HG02981 (cell line): Measurements from ENCODE around the gene BMP8B.
"Not testable (repeated sequence)": the region's sequence is repeated elsewhere in the genome, so short reads cannot be mapped to it uniquely, and the experiment has no call there.

Experiments used
- ATAC-seq: cut with Tn5 transposase; IDR thresholded peaks from one replicate; pipeline ENCODE4 v1.9.1; 2021; ENCODE audit warnings: mild to moderate bottlenecking, moderate library complexity; ENCODE audit not compliant: unreplicated experiment

BMP8B gene

GRCh38 chr1:39788758-39789570 is at the start of gene BMP8B:
Gene BMP8B (minus strand): TSS chr1:39788865. CDS start chr1:39788485, 380 bp downstream.
- peak; percentile 49 for ATAC-seq

GRCh38 chr1:39836595-39837110 is 48.0 kb upstream of the BMP8B start:
- ATAC-seq = no peak

- ATAC-seq = no peak
Measured at GRCh38 chr1:39835935-39836594, 47.4 kb upstream of the BMP8B start.

GRCh38 chr1:39835110-39835509 is 46.4 kb upstream of the BMP8B start:
- ATAC-seq = no peak

- ATAC-seq = no peak
Measured at GRCh38 chr1:39833621-39834385, 45.1 kb upstream of the BMP8B start.

- no peak for ATAC-seq
Measured at GRCh38 chr1:39833121-39833520, 44.5 kb upstream of the BMP8B start.

DNA sequence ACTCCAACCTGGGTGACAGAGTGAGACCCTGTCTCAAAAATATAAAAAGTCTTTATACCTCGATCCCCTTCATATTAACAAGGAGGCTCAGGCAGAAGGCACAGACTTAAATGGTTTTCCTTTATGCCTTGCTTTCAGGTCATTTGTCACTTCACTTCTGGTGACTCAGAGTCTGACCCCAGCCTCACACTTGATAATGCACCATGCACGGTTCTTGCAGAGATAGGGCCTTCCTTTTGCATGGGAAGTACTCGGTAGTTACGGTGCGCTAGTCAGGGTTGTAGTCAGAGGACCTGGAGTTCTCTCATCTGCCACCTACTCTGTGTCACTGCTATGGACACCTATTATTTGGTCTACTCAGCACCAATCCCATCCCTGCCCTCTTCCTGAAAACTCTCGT is 43.6 kb upstream of the BMP8B start:
- ATAC-seq = no peak

- ATAC-seq = no peak
Measured at GRCh38 chr1:39829791-39830533, 41.3 kb upstream of the BMP8B start.

DNA sequence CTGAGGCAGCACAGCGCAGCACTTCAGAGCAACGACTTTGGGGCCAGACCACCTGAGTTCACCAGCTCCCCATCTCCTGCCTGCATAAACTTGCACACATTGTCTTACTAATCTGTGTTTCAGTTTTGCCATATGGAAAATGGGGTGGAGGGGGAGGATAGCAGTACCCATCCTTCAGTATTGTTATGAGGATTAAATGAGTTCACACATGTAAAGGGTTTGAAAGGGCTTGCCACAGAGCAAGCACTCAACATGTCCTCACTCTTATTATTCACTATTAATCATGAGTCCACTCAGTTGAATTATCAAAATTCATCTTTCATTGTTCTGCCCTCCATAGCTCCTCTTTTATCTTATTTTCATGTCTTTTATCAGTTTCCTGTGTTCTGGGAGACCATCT is 40.1 kb upstream of the BMP8B start:
- no peak for ATAC-seq

DNA sequence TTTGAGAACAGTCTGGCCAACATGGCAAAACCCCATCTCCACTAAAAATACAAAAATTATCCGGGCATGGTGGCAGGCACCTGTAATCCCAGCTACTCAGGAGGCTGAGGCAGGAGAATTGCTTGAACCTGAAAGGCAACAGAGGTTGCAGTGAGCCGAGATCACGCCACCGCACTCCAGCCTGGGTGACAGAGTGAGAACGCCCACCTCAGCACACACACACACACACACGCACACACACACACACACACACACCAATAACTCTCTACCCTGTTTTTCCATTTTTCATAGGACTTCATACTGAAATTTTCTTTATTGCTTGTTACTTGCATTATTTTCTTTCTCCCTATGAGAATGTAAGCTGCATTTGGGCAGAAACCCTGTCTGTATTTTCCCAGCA is 39.6 kb upstream of the BMP8B start:
- ATAC-seq = not testable (repeated sequence)

DNA sequence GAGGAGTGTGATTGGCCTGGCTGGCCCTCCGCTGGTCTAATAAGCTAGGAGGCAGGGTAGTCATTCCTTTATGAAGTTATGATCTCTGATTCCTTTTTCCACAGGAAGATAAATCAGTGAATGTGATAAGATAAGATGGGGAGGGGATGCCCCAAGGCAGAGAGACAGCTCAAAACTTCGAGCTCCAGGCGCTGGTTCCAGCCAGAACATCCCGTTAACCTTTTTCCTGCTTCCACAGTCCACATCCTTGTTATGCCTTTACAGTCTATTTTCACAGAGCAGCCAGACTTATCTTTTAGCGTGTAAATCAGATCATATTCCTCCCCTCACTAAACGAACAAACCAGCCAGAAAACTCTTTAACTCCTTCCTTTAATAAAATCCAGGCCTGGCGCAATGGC is 38.5 kb upstream of the BMP8B start:
- ATAC-seq = no peak

GRCh38 chr1:39826583-39826982 is 37.9 kb upstream of the BMP8B start:
- ATAC-seq = no peak

DNA sequence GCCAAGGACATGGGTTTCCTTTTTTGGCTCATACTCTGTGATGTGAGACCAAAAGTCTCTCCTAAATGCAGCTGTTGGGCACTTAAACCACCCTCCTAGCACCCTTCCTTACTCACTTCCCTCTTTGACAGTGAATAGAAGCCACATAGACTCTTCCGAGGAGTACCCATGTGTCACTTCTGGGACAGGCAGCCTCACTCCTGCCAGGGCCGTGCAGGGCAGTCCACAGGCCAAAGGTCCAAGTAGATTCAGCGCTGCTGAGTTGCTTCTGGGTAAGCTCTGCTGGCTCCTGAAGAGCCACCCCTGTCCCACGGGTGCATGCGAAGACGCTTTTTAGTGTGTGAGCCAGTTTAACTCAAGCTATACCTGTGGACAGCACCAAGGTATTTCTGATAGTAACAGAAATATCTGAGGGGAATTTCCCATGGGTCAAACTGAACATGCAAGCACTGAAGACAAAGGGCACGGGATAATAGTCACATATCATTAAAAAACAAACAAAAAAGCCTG is 36.8 kb upstream of the BMP8B start:
- no peak for ATAC-seq

- not testable (repeated sequence) for ATAC-seq
Measured at GRCh38 chr1:39823450-39823849, 34.8 kb upstream of the BMP8B start.

DNA sequence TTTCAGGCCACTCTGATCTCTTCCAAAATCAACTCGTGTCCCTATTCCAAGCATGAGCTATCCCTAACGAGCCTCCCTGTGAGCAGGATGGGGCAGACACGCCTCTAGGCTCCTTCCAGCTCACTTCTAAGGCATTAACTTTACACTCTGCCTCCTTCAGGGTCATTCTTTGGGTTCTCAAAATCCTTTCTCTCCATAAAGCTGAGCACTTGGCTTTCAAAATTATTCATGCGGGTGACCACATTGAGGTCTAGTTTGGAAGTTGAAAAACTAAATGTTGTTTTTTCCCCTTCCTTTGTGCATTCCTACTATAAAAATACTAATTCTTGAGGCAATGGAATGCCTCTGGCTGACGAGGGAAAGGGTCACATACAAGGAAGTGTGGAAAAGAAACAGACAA is 33.5 kb upstream of the BMP8B start:
- no peak for ATAC-seq

GRCh38 chr1:39819091-39819812 is 30.6 kb upstream of the BMP8B start:
- no peak for ATAC-seq

- no peak for ATAC-seq
Measured at GRCh38 chr1:39818482-39818881, 29.8 kb upstream of the BMP8B start.

- ATAC-seq = peak; percentile 65
Measured at GRCh38 chr1:39817091-39817932, 28.6 kb upstream of the BMP8B start.
